ENCODE measurements around the gene WRAP73. TPM values are rescaled to one million over a fixed set of nuclear protein-coding genes. Genes with fewer than 3 reads are reported as not detected.

WRAP73 gene
- total RNA-seq, 4 donors from 2014 or later, result 16.8 to 20.5 (median 19.5) TPM

DNA sequence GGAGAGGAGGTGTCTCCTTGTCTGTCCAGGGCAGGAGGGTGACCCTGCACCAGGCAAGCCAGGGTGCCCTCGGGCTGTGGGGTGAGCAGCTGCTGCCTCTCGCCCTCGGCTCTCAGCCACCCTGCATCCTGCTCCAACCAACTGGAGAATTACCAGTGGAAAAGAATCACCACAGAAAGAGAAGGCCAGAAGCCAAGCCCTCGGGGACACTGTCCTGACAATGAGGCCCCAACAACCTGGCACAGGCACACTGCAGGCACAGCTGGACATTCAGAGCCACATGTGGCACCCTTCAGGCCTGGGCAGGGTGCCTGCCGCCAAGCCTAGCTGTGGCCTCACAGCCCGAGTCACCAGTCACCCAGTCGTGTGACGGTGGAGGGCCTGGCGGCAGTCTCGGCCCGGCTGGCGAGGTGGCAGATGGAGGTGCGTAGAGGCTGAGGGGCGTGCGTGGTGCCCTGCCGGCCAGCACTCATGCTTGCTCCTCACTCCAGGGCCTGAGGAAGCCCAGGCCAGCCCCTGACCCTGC lies 50.6 kb downstream of the WRAP73 start:
- TF ChIP-seq, protein P1, sequence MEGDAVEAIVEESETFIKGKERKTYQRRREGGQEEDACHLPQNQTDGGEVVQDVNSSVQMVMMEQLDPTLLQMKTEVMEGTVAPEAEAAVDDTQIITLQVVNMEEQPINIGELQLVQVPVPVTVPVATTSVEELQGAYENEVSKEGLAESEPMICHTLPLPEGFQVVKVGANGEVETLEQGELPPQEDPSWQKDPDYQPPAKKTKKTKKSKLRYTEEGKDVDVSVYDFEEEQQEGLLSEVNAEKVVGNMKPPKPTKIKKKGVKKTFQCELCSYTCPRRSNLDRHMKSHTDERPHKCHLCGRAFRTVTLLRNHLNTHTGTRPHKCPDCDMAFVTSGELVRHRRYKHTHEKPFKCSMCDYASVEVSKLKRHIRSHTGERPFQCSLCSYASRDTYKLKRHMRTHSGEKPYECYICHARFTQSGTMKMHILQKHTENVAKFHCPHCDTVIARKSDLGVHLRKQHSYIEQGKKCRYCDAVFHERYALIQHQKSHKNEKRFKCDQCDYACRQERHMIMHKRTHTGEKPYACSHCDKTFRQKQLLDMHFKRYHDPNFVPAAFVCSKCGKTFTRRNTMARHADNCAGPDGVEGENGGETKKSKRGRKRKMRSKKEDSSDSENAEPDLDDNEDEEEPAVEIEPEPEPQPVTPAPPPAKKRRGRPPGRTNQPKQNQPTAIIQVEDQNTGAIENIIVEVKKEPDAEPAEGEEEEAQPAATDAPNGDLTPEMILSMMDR (IDR thresholded peaks at IDR 0.05; ENCODE audit: low read depth), result no peak

- TF ChIP-seq, protein P1 (IDR thresholded peaks at IDR 0.05; ENCODE audit: low read depth), result no peak
These were observed 51.2 kb downstream of the WRAP73 start for GRCh38 chr1:3598522-3599285.

GRCh38 chr1:3598051-3598491 lies 51.8 kb downstream of the WRAP73 start:
- TF ChIP-seq, protein P1 (IDR thresholded peaks at IDR 0.05; ENCODE audit: low read depth), result no peak

- TF ChIP-seq, protein P1 (IDR thresholded peaks at IDR 0.05; ENCODE audit: low read depth), result no peak
These were observed 52.3 kb downstream of the WRAP73 start for GRCh38 chr1:3597599-3597964.

DNA sequence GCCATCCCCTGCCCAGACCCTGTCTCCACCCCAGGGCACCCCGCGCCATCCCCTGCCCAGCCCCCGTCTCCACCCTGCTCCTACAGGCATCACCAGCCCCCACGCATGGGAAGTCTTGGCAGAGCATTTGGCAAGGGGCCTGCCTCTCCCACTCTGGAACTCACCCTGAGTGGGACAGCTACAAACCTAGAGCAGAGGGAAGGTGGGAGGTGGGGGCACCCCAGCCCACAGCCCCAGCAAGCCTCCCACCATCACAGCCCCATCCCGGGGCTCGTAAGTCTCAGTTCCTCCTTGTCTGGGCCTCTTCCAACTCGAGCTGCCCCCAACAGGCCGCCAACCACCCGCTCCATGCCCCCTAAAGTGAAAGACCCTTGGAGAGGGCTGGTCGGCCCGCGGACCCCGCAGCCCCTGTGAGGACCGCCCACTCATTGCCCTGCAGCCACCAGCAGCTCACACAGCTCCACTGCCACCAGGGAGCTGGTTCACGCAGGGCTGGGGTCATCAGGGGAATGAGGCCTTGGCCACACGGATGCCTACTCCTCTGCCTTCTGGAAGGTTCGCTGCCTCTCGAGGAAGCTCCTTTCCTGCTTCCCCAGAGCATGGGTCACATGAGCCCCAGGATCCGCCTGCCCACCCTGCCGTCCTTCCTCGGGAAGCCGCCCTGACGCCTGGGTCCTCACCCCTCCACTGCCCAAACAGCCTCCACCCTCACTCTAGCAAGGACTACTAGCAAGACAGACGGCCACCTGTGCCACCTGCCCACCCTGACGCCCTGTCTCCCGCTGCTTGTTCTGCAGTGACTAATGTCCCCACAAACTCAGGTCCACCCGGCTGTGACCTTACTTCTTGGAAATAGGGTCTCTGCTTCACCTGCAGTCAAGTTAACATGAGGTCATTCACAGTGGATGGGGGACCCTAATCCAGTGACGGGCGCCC lies 53.0 kb downstream of the WRAP73 start:
- TF ChIP-seq, protein P1 (IDR thresholded peaks at IDR 0.05; ENCODE audit: low read depth), result no peak

DNA sequence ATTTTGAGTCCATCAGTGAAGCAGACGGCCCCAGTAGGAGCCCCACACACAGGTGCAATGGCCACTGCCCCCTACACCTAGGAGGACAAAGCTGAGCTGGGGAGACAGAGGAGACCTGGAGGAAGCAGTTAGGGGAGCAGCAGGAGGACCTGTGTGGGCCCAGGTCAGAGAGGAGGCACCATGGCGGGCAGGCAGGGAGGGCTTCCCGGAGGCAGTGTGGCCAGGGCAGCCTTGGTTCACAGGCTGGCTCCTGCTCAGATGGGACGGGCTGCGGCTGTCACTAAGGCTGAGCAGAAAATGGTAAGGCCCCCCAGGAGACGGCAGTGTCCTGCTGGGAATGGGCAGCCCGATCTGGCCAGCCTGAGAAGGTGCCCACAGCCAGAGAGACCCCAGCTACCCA lies 54.0 kb downstream of the WRAP73 start:
- TF ChIP-seq, protein P1 (IDR thresholded peaks at IDR 0.05; ENCODE audit: low read depth), result no peak
